Esophagus squamous epithelium (tissue), 5 donors: ENCODE results near the gene CNTNAP2. TPM values are rescaled to one million over a fixed set of nuclear protein-coding genes. Genes with fewer than 3 reads are reported as not detected.

Experiments used
- DNase-seq: peaks from one replicate; lab custom pipeline; 2025; lab: John Stamatoyannopoulos, UW
- H3K27ac ChIP-seq, 4 donors: fragments of 200-600 bp; sonication (generic); one replicate each; pipeline ENCODE4 v1.5.1; 2016 to 2019; ENCODE audit warnings: mild to moderate bottlenecking in 1 of 4
- H3K27me3 ChIP-seq, 4 donors: fragments of 200-600 bp; sonication (generic); 1 replicate in 3 of 4; 2 replicates in 1 of 4; pipeline versions ENCODE4 v1.5.1 to v1.6.0; 2017 to 2021; ENCODE audit warnings: antibody characterized with exemption in 1 of 4
- H3K36me3 ChIP-seq, 3 donors: fragments of 200-600 bp; sonication (generic); one replicate each; pipeline ENCODE4 v1.5.1; 2016 to 2019
- H3K4me1 ChIP-seq, 3 donors: fragments of 200-600 bp; sonication (generic); one replicate each; pipeline ENCODE4 v1.5.1; 2017 to 2019
- H3K4me3 ChIP-seq, 4 donors: fragments of 200-600 bp; sonication (generic); 1 replicate in 3 of 4; 2 replicates in 1 of 4; pipeline ENCODE4 v1.5.1; 2016 to 2019; ENCODE audit warnings: mild to moderate bottlenecking in 2 of 4, moderate library complexity in 1 of 4
- H3K9me3 ChIP-seq, 3 donors: fragments of 200-600 bp; sonication (generic); one replicate each; pipeline ENCODE4 v1.5.1; 2016 to 2019
- CTCF ChIP-seq, 6 experiments: fragments of 450-650 bp in 4 of 6; fragments of 200-600 bp in 2 of 6; sonication (generic) in 2 of 6; IDR thresholded peaks; one replicate each; pipeline ENCODE4 v1.5.1; 2016 to 2019; ENCODE audit warnings: antibody characterized with exemption in 6 of 6, mild to moderate bottlenecking in 4 of 6, moderate library complexity in 4 of 6
- POLR2A ChIP-seq, 4 donors: fragments of 450-650 bp; IDR thresholded peaks; one replicate each; pipeline ENCODE4 v1.6.1; 2017; ENCODE audit warnings: antibody characterized with exemption in 4 of 4, mild to moderate bottlenecking in 4 of 4, moderate library complexity in 3 of 4
- WGBS, 2 donors: methylation state at CpG; one replicate each; pipeline ENCODE4 v1.1.5; 2018; 5-methylcytosine and 5-hydroxymethylcytosine counted together
- intact Hi-C: fragments of 100-400 bp; cut with DNase I; formaldehyde crosslinking; loops from one replicate; pipeline ENCODE4 v1.15.0; 2022
- total RNA-seq, 4 donors: library from RNA; depleted of rRNA; stranded (reverse); fragments of >200 nt; gene quantifications; one replicate each; pipeline ENCODE4 v1.1.0, GENCODE V29; 2016
- donor health status: DM: yes; HTN: yes; CAD: no.

CNTNAP2 gene
- total RNA-seq, 4 donors from 2014 or later: 0.95 to 2.3 (median 1.2) TPM

- Histone ChIP-seq H3K27ac (no peak overlapping the region), H3K9me3 (no peaks in the 10 kb centered on the region), H3K36me3 (no peaks in the 10 kb centered on the region), H3K27me3 (no peaks in the 10 kb centered on the region), H3K4me1 (no peaks in the 10 kb centered on the region), H3K4me3 (no peak overlapping the region)
- DNase-seq: no peak
- TF ChIP-seq CTCF (IDR thresholded peaks at IDR 0.05) (no peak), POLR2A (IDR thresholded peaks at IDR 0.05) (no peak)
- intact Hi-C loops: no loop called here
- 51 to 74% methylated on average over 4 of the region's 4 CpGs for WGBS, 2 donors
Measured at GRCh38 chr7:147014286-147014955, 897.8 kb downstream of the CNTNAP2 start.

- DNase-seq: no peak
- WGBS, 2 donors: 80 to 87% methylated on average over 5 of the region's 5 CpGs
- H3K4me1 ChIP-seq: no peaks in the 10 kb centered on the region
- TF ChIP-seq POLR2A (IDR thresholded peaks at IDR 0.05) (no peak), CTCF (IDR thresholded peaks at IDR 0.05) (no peak)
- H3K36me3 ChIP-seq: no peaks in the 10 kb centered on the region
- intact Hi-C loops: no loop called here
- no peak overlapping the region for H3K4me3 ChIP-seq
- H3K27me3 ChIP-seq: no peaks in the 10 kb centered on the region
- H3K27ac ChIP-seq: no peak overlapping the region
- H3K9me3 ChIP-seq: no peaks in the 10 kb centered on the region
Measured at GRCh38 chr7:147015999-147016398, 899.4 kb downstream of the CNTNAP2 start.

- Histone ChIP-seq H3K4me1 (no peaks in the 10 kb centered on the region), H3K27ac (no peak overlapping the region), H3K4me3 (no peak overlapping the region), H3K9me3 (no peaks in the 10 kb centered on the region), H3K36me3 (no peaks in the 10 kb centered on the region), H3K27me3 (no peaks in the 10 kb centered on the region)
- TF ChIP-seq POLR2A (IDR thresholded peaks at IDR 0.05) (no peak), CTCF (IDR thresholded peaks at IDR 0.05) (no peak)
- WGBS, 2 donors: 61 to 72% methylated on average over 2 of the region's 2 CpGs
- intact Hi-C loops: no loop called here
- DNase-seq: no peak
Measured at GRCh38 chr7:147022056-147022455, 905.5 kb downstream of the CNTNAP2 start.

GRCh38 chr7:147023440-147023839, 906.8 kb downstream of the CNTNAP2 start:
- H3K9me3 ChIP-seq: no peaks in the 10 kb centered on the region
- TF ChIP-seq CTCF (IDR thresholded peaks at IDR 0.05) (no peak), POLR2A (IDR thresholded peaks at IDR 0.05) (no peak)
- H3K36me3 ChIP-seq: no peaks in the 10 kb centered on the region
- H3K27ac ChIP-seq: no peak overlapping the region
- H3K27me3 ChIP-seq: no peaks in the 10 kb centered on the region
- DNase-seq: no peak
- intact Hi-C loops: no loop called here
- no peak overlapping the region for H3K4me3 ChIP-seq
- no peaks in the 10 kb centered on the region for H3K4me1 ChIP-seq

DNA sequence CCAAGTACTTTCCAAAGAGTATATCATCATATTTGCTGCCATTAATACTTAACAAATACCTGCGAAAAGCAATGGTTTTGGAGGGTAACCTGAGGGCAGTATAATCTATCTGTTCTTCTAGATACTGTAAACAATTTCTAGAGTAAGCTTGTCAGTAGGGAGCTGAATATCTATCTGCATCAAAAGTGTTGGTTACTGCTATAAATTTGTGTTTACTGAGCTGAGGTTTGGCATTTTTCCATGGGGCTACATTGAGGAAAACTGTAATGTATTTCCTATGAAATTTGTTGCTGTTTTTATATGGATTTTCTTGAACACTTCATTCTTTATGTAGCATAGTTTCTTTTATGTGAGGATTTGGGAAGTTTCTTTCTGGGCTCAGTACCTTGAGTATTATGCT, 913.4 kb downstream of the CNTNAP2 start:
- 85 to 96% methylated on average over 1 of the region's 1 CpG for WGBS, 2 donors

More for the DNA sequence above, 913.4 kb downstream of the CNTNAP2 start:
- Histone ChIP-seq H3K4me3 (no peak overlapping the region), H3K36me3 (no peaks in the 10 kb centered on the region), H3K27me3 (no peaks in the 10 kb centered on the region), H3K4me1 (no peaks in the 10 kb centered on the region), H3K9me3 (no peaks in the 10 kb centered on the region), H3K27ac (no peak overlapping the region)
- intact Hi-C loops: no loop called here
- no peak for DNase-seq
- TF ChIP-seq POLR2A (IDR thresholded peaks at IDR 0.05) (no peak), CTCF (IDR thresholded peaks at IDR 0.05) (no peak)
